Activated CD8-positive, alpha-beta memory T cell treated with anti-CD3 and anti-CD28 coated beads for 1 hour (primary cell): Measurements from ENCODE around the gene GMPPA.

Source experiments
- DNase-seq, 2 donors: peaks; one replicate each; pipeline ENCODE4 v3.0.0-alpha.2; 2020; ENCODE audit warnings: low read depth in 1 of 2; ENCODE audit errors: extremely low read depth in 1 of 2

GMPPA gene

GRCh38 chr2:219517954-219518778 lies 19.5 kb downstream of the GMPPA start:
- no peak for DNase-seq

DNA sequence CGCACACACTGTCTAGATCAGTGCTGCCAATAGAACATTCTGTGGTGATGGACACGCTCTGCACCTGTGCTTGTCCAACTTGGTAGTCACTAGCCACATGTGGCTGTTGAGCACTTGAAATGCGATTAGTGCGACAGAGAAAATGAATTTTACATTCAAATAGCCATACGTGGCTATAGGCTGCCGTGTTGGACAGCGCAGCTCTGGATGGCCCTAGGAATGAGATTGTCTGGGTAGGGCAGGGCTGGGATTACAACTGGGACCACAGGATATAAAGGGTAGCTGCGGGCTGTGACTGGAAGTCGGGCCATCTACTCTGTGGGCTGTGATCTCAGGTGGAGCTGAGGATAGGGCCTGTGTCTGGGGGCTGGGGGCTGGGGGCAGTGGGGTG lies 20.8 kb downstream of the GMPPA start:
- DNase-seq = no peak

DNA sequence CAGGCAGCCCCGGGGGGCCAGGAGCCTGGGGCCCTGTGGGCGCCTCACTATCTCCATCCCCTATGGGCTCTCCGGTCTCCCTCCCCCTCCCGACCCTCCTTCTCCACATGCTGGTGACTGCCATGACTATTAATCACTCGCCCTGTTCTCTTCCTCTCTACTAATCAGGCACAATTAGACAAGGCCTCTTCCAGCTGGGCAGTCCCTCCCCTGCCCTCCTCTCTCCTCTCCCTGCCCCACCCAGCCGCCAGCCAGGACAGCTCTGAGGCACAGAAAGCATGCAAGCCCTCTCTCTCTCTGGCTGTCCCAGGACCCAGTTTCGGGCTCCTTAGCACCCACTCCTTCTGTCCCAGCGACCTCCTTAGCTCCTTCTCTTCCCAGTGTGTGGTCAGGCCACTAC lies 21.4 kb downstream of the GMPPA start:
- DNase-seq = no peak

GRCh38 chr2:219521066-219521880 lies 22.6 kb downstream of the GMPPA start:
- no peak for DNase-seq

DNA sequence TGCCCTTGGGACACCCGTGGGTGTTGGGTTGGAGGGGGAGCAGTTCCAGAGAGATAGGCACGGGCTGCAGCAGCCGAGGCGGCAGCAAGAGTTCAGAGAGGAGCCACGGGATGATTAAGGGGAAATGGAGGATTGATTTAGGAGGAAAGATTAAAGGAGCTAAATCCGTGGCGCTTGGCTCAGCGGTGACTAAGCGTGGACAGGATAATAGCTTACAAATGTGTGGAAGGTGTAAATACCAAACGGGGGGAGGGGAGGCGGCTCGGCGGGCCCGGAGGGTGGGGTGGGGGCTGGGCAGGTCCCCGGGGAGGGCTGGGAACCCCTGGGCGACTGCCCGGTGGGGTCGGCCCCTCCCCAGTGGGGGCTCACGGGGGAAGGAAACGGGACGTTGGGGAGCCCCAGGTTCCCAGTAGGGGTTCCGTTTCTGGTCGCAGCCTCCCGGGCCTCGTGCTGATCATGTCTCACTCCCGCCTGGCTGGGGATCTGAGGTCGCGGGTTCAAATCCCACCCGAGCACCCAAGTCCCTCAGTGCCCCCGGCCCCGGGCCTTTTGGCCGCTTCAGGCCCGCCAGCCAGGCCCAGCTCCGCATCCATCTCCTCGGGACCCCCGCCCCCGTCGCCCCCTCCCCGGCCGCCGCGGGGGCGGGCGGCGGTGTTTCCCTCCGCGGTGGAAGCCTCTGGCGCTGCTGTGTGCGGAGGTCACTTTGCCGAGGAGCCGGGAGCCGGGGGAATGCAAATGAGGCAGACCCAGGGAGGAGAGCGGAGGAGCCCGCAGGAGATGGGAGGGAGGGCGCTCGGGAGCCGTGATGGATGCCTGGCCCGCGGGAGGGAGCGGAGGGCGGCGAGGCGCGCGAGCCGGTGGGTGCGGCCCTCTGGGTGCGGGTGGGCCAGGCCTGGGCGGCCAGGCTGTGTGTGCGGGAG lies 23.7 kb downstream of the GMPPA start:
- no peak for DNase-seq

DNA sequence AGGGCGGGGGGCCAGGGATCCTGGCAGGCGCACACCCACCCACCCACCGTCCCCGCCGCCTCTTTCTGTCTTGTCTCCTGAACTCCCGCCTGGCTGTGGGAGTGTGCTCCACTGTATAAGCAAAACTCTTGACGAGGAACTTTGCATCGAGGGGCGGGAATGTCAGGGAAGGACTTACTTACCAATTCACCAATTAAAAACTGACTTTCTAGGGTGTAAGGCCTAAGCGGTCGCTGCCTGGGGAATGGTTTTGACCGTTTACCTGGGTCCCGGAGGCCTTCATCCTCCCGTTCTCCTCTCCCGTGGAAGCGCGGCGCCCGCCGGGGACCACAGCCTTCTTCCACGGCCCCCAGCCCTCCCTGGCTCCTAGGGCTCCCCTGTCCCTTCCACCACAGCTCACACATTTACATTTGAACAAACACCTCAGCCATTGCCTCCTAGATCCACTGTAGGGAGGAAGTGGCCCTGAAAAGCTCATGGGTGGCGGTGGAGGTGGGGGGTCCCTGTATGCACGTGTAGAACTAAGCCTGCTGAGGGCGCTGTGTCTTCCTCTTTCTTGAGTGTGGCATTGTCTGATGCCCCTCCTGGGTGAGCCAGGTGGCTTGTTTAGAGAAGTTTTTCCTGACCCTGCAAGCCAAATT lies 24.5 kb downstream of the GMPPA start:
- DNase-seq = no peak

DNA sequence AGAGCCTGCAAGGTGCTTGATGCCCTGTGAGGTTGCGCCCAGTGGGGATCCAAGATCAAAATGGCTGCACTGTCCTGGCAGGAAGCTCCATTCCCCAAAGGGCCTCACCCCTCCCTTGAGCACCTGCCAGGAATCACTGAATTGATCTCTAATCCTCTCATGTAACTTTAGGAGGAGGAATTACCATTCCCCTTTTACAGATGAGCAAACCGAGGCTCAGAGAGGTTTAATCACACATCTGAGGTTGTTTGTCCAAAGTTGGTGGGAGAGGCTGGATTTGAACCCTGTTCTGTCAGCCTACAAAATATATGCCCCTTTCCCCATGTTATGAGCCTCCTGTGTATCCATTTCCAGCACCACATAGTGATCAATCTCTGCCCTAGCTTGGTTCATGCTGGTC lies 26.1 kb downstream of the GMPPA start:
- DNase-seq = no peak

GRCh38 chr2:219525533-219526232 lies 27.0 kb downstream of the GMPPA start:
- no peak for DNase-seq

GRCh38 chr2:219526320-219527075 lies 27.8 kb downstream of the GMPPA start:
- no peak for DNase-seq

DNA sequence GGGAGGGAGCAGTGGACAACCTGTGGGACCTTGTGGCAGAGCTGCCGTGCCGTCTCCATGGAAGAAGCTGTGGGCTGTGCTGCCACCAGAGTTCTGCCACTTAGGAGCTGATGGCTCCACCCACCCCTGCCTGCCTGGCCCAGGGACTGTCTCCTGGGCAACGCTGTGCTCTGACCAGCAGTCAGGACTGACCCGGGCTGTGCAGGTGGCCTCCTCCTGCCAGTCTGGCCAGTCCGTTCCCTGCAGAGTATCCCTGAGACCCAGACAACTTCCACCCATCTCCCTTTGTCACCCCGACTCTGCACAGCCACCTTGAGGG lies 28.3 kb downstream of the GMPPA start:
- DNase-seq = no peak

DNA sequence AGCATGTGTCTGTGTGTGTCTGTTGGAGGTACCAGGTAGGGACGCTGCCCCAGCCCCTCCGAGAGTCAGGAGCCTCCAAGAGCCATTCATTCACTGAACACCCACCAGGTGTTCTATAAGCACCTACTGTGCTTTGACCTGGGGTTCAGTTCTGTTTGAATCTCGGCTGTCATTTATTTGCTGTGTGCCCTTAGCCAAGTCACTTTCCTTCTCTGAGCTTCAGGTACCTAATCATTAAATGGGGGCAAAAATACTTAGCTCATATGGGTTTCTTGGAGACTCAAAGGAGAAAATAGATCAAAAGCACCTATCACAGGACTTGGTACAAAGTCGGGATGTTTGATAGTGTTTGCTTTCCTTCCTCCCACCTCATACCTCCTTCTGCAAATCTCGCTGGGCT lies 28.8 kb downstream of the GMPPA start:
- no peak for DNase-seq

- peak; percentile 62 to 84 for DNase-seq
Measured at GRCh38 chr2:219530048-219530963, 31.6 kb downstream of the GMPPA start.

GRCh38 chr2:219531639-219532377 lies 33.1 kb downstream of the GMPPA start:
- DNase-seq = no peak

DNA sequence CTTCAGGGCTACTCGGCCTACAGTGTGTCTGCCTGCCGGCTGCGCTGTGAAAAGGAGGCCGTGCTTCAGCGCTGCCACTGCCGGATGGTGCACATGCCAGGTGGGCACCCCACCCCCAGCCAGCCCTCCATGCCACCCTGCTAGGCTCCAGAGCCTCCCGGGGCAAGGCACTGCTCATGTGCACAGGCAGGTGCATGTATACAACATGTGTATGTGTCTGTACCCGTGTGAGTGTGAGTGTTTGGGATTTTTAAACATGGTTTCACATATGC lies 33.6 kb downstream of the GMPPA start:
- DNase-seq = no peak

DNA sequence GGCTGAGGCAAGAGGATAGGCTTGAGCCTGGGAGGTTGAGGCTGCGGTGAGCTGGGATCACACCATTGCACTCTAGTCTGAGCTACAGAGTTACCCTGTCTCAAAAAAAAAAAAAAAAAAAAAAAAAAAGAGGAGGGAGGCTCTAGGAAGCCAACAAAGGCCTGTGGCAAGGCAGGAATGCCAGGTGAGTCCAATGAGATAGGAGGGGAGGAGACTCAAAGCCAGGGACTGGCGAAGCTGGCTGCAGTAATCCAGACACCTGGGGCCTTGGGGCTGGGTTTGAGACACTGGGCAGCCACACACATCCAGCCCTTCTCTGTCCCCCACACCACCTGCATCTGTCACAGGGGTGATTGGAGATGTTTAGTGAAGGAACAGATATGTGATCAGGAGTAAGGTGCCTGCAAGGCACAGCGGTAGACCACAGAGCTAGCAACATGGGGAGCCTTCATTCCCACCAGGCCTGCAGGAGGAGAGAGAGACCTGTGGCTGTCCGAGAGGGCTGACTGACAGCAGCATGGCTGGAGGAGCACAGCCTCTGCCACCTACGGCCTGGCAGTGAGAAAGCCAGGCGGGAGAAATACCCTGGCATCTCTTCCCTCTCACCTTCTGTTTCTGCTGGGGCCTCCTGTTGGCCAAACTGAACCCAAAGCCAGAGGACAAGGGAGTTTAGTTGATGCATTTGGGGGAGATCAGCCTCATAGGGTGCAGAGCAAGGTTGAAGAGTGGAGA lies 35.4 kb downstream of the GMPPA start:
- DNase-seq = no peak

DNA sequence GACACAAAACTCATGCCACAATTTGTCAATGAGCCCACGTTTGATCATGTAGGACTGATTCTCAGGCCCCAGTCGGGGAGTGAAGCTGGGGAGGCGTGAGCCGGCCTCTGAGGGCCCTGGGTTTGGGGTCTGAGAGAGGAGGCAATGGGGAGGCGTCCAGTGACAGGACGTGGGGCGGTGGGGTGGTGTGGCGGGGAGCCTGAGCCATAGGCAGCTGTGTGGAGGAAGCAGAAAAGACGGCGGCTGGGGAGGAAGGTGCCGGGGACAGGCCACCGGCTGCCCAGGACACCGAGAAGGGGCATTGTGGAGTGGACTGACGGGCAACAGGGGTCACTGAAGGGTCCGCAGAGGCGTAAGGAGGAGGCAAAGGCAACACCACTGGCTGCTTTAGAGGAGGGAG lies 37.7 kb downstream of the GMPPA start:
- no peak for DNase-seq

DNA sequence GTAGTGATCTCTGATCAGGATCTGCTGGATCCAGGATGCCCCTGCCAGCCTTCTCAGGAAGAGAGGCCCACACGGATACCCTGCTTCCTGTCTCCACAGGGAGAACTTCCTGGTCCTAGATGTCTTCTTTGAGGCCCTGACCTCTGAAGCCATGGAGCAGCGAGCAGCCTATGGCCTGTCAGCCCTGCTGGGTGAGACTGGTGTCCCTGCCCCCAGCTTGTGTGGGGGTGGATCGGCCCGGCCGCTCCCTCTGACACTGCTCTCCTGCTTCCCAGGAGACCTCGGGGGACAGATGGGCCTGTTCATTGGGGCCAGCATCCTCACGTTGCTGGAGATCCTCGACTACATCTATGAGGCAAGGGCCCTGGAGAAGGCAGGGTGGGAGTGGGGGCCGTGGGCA lies 38.3 kb downstream of the GMPPA start:
- DNase-seq = no peak
